Erythroblast (primary cell): ENCODE results near the gene CLTRN.

ENCODE experiments used
- GATA1 ChIP-seq: IDR thresholded peaks from 2 replicates; pipeline ENCODE4 v1.6.1; 2011; ENCODE audit warnings: low read depth, mild to moderate bottlenecking, control low read depth, low read length, moderate library complexity
- POLR2A ChIP-seq: IDR thresholded peaks from 2 replicates; pipeline ENCODE4 v1.6.1; 2011; ENCODE audit warnings: mild to moderate bottlenecking, low read length

DNA sequence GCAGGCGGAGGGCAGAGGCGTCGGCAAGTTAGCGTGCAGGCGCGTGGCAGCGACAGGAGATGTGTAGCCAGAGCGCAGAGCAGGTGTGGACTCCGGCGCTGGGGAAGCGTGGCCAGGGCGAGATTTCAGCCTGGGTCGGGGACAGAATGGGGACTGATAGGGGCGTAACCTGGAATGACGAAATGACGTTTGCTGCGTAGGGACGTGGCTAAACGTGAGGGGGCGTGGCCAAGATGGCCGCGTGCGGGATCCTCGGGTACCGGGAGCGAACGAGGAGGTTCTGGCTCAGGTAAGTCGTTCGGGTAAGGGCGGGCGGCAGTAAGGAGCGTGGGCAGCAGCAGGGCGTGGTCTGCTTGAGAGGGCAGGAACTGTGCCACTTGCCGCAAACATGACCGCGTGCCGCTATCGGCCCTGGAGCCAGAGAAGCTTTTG, 10.9 kb upstream of the CLTRN start:
- peak; percentile 60 for TF ChIP-seq POLR2A
- TF ChIP-seq GATA1: no peak
